DND-41 (cell line): Measurements from ENCODE around the gene RIN3.

Experiments
- CTCF ChIP-seq: IDR thresholded peaks from 2 replicates; pipeline ENCODE4 v1.5.1; 2012; ENCODE audit warnings: borderline replicate concordance, low read length, moderate library complexity, mild to moderate bottlenecking; ENCODE audit not compliant: poor library complexity, severe bottlenecking; ENCODE audit errors: extremely low read depth
- EZH2 ChIP-seq: IDR thresholded peaks from 3 replicates; pipeline ENCODE4 v1.6.1; 2012; ENCODE audit warnings: borderline replicate concordance, low read depth, mild to moderate bottlenecking, moderate library complexity, low read length, inconsistent platforms; ENCODE audit not compliant: severe bottlenecking

- TF ChIP-seq CTCF (no peak), EZH2 (no peak)
Measured at GRCh38 chr14:92635896-92636295, 122.3 kb downstream of the RIN3 start.
